ENCODE results near the gene KCP. TPM values are rescaled to one million over a fixed set of nuclear protein-coding genes. Genes with fewer than 3 reads are reported as not detected.

The KCP gene
- total RNA-seq, 1 donor from 2014 or later = 4.3 TPM

GRCh38 chr7:128874140-128875031, 36.1 kb downstream of the KCP start:
- Mint-ChIP-seq H3K9me3 (ENCODE audit: unreplicated experiment) (no peaks in the 10 kb centered on the region), H3K4me1 (ENCODE audit: unreplicated experiment) (peaks cover 4% of the 10 kb centered on the region), H3K36me3 (ENCODE audit: low read depth, unreplicated experiment) (no peaks in the 10 kb centered on the region), H3K27ac (ENCODE audit: unreplicated experiment) (no peak overlapping the region), H3K4me3 (ENCODE audit: unreplicated experiment) (no peak overlapping the region), H3K27me3 (ENCODE audit: unreplicated experiment) (peaks cover 19% of the 10 kb centered on the region)
- no peak for DNase-seq (ENCODE audit: low spot score)
- no peak for TF ChIP-seq CTCF (IDR thresholded peaks at IDR 0.05; ENCODE audit: unreplicated experiment)

DNA sequence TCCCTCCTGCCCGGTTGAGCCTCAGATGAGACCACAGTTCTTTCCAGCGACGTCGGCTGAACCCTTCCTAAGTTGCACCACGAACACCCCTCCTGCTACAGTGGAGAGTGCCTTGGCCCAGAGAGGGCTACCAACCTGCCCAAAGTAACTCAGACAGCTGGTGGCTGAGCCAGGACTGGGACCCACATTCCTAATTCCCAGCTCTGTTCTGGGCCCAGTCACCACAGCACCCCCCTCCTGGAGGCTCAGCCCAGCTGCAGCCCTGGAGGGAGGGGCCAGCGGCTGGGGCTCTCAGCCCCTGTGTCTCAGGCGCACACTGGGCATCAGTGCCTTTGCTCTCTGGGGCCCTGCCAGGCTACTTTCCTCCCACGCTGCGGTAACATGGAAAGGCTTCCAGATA, 37.3 kb downstream of the KCP start:
- no peak for TF ChIP-seq CTCF (IDR thresholded peaks at IDR 0.05; ENCODE audit: unreplicated experiment)
- no peak for DNase-seq (ENCODE audit: low spot score)
- Mint-ChIP-seq H3K27ac (ENCODE audit: unreplicated experiment) (no peak overlapping the region), H3K4me1 (ENCODE audit: unreplicated experiment) (peaks cover 4% of the 10 kb centered on the region), H3K36me3 (ENCODE audit: low read depth, unreplicated experiment) (no peaks in the 10 kb centered on the region), H3K9me3 (ENCODE audit: unreplicated experiment) (no peaks in the 10 kb centered on the region), H3K27me3 (ENCODE audit: unreplicated experiment) (peaks cover 23% of the 10 kb centered on the region), H3K4me3 (ENCODE audit: unreplicated experiment) (no peak overlapping the region)

DNA sequence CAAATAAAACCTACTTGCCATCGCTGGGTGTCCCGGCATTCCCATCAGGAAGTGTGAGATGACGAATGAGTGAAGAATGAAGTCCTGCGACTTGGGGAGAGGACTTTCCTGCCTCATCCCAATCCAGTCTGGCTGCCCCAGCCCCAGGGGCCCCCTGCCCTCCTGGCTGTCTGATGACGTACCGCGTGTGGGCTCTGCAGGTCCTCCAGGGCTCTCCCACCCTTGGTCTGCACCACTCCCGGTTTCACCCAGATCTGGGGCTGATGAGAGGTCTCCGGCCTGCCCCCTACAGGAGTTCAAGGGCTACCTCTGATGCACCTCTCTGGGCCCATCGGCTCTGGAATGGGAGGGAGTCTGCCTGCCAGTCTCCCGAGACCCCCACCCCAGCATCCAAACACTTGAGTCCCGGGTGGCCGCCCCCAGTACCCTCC, 38.1 kb downstream of the KCP start:
- H3K9me3 Mint-ChIP-seq (ENCODE audit: unreplicated experiment) = no peaks in the 10 kb centered on the region
- peak; percentile 19 for TF ChIP-seq CTCF (IDR thresholded peaks at IDR 0.05; ENCODE audit: unreplicated experiment)
- no peak for DNase-seq (ENCODE audit: low spot score)
- no peaks in the 10 kb centered on the region for H3K36me3 Mint-ChIP-seq (ENCODE audit: low read depth, unreplicated experiment)
- peaks cover 26% of the 10 kb centered on the region for H3K27me3 Mint-ChIP-seq (ENCODE audit: unreplicated experiment)
- H3K4me1 Mint-ChIP-seq (ENCODE audit: unreplicated experiment) = peaks cover 7% of the 10 kb centered on the region
- H3K4me3 Mint-ChIP-seq (ENCODE audit: unreplicated experiment) = no peak overlapping the region
- no peak overlapping the region for H3K27ac Mint-ChIP-seq (ENCODE audit: unreplicated experiment)

- H3K4me1 Mint-ChIP-seq (ENCODE audit: unreplicated experiment) = peaks cover 7% of the 10 kb centered on the region
- no peak for TF ChIP-seq CTCF (IDR thresholded peaks at IDR 0.05; ENCODE audit: unreplicated experiment)
- no peak for DNase-seq (ENCODE audit: low spot score)
- peaks cover 23% of the 10 kb centered on the region for H3K27me3 Mint-ChIP-seq (ENCODE audit: unreplicated experiment)
- no peak overlapping the region for H3K4me3 Mint-ChIP-seq (ENCODE audit: unreplicated experiment)
- no peak overlapping the region for H3K27ac Mint-ChIP-seq (ENCODE audit: unreplicated experiment)
- H3K9me3 Mint-ChIP-seq (ENCODE audit: unreplicated experiment) = no peaks in the 10 kb centered on the region
- peaks cover 3% of the 10 kb centered on the region for H3K36me3 Mint-ChIP-seq (ENCODE audit: low read depth, unreplicated experiment)
Observed at GRCh38 chr7:128871050-128871449, 39.5 kb downstream of the KCP start.

DNA sequence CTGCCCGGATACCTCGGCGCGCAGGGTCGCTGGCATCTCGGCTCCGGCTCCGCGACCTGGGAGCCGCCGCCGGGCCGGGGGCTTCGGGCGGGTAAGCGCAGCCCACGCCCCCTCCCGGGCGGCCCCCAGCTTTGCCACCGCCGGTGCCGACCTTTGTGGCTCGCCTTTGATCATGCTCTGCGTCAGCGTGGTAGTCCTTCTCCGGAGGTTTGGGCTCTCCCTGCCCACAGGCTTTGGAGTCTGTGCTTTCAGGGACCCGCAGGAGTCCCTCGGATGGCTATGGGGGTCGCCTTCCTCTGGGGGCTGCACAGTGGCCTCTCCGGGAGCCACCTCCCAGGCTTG, 40.6 kb downstream of the KCP start:
- no peak for TF ChIP-seq CTCF (IDR thresholded peaks at IDR 0.05; ENCODE audit: unreplicated experiment)
- Mint-ChIP-seq H3K4me1 (ENCODE audit: unreplicated experiment) (peaks cover 7% of the 10 kb centered on the region), H3K4me3 (ENCODE audit: unreplicated experiment) (peak overlapping the region; percentile 73), H3K36me3 (ENCODE audit: low read depth, unreplicated experiment) (peaks cover 13% of the 10 kb centered on the region), H3K27me3 (ENCODE audit: unreplicated experiment) (peaks cover 27% of the 10 kb centered on the region), H3K9me3 (ENCODE audit: unreplicated experiment) (no peaks in the 10 kb centered on the region), H3K27ac (ENCODE audit: unreplicated experiment) (no peak overlapping the region)
- no peak for DNase-seq (ENCODE audit: low spot score)

All from endothelial cell (in vitro differentiated cells).